KOPT-K1 (cell line): Measurements from ENCODE around the gene NFXL1.

ENCODE experiments used
- H3K27ac ChIP-seq: fragments of 200-600 bp; sonication (generic); 2 replicates; pipeline ENCODE4 v1.5.1; 2016; ENCODE audit warnings: antibody characterized with exemption, mild to moderate bottlenecking, low read depth, low read length; ENCODE audit not compliant: poor library complexity, severe bottlenecking
- H3K36me3 ChIP-seq: fragments of 200-600 bp; sonication (generic); 2 replicates; pipeline ENCODE4 v1.5.1; 2017; ENCODE audit warnings: antibody characterized with exemption, mild to moderate bottlenecking, low read length, moderate library complexity; ENCODE audit not compliant: insufficient read depth
- H3K9me3 ChIP-seq: fragments of 200-600 bp; sonication (generic); 2 replicates; pipeline ENCODE4 v1.5.1; 2017; ENCODE audit warnings: antibody characterized with exemption, low read length, mild to moderate bottlenecking; ENCODE audit not compliant: insufficient read depth, poor library complexity, severe bottlenecking

The NFXL1 gene

DNA sequence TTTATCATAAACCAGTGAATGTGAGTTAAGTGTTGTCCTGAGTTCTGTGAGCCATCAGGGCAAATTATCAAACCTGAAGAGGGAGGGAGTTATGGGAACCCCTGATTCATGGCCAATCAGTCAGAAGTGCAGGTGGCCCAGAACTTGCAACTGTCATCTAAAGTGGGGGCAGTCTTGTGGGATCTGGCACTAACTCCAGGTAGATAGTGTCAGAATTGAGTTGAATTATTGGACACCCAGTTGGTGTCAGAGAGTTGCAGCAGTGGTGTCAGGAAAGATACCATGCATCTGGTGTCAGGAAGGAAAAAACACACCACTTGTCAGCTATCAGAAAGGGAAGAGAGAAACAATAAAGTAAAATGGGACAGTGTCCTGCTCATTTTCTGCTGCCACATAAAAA is 84.9 kb downstream of the NFXL1 start:
- no peak overlapping the region for H3K27ac ChIP-seq
- H3K36me3 ChIP-seq: no peaks in the 10 kb centered on the region
- H3K9me3 ChIP-seq: peaks cover 7% of the 10 kb centered on the region

DNA sequence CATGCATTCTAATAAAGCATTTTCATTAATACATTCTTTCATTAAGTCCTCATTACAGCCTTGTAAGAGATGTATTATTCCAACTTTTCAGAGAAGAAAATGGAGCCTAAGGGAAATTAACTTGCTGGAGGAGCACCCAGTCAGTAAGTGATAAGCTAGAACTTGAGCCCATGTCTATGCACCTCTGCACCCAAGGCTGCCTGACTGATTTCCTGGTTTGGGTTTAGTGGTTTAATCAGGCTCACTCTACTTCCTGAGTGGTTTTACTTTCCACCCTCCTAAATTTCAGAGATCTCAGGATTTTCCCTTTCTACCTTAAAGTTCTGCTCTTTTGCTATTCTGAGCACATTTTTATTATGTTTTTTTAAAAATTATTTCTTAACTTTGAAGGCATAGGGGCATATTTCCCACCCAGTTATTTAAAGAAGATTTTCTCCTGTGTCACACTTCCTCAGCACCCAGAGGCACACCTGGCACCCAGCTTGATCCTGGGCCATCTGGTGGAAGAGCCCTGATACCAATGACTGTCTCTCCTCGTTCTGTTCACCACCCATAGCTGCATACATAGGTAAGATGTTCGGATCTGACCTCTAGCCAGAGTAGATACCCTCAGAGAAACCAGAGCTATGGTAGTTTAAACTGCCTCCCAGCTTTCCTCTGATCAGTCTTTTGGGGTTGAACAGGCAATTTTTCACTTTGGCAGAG is 86.9 kb downstream of the NFXL1 start:
- Histone ChIP-seq H3K9me3 (no peaks in the 10 kb centered on the region), H3K36me3 (no peaks in the 10 kb centered on the region), H3K27ac (no peak overlapping the region)

GRCh38 chr4:47824840-47825239 is 89.5 kb downstream of the NFXL1 start:
- Histone ChIP-seq H3K36me3 (no peaks in the 10 kb centered on the region), H3K27ac (no peak overlapping the region), H3K9me3 (no peaks in the 10 kb centered on the region)

GRCh38 chr4:47819178-47819577 is 95.2 kb downstream of the NFXL1 start:
- no peaks in the 10 kb centered on the region for H3K9me3 ChIP-seq
- no peaks in the 10 kb centered on the region for H3K36me3 ChIP-seq
- no peak overlapping the region for H3K27ac ChIP-seq

- Histone ChIP-seq H3K36me3 (no peaks in the 10 kb centered on the region), H3K9me3 (no peaks in the 10 kb centered on the region), H3K27ac (no peak overlapping the region)
These were observed 97.1 kb downstream of the NFXL1 start for GRCh38 chr4:47817275-47817674.

DNA sequence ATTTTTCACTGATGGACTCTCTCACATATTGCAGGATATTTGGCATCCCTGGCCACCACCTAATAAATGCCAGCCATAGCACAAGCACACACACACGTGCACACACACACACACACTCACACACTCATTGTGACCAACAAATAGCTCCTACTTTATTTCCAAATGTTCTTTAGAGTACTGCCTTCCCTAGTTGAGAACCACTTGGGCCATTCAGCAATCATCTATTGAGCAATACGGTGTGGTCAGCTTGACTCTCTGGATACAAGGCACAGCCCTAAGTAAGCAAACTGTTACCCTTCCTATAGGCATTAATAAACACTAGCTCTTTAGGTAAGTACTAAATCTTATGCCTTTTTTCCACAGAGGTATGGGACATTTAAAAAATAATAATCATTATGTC is 97.6 kb downstream of the NFXL1 start:
- H3K36me3 ChIP-seq: no peaks in the 10 kb centered on the region

DNA sequence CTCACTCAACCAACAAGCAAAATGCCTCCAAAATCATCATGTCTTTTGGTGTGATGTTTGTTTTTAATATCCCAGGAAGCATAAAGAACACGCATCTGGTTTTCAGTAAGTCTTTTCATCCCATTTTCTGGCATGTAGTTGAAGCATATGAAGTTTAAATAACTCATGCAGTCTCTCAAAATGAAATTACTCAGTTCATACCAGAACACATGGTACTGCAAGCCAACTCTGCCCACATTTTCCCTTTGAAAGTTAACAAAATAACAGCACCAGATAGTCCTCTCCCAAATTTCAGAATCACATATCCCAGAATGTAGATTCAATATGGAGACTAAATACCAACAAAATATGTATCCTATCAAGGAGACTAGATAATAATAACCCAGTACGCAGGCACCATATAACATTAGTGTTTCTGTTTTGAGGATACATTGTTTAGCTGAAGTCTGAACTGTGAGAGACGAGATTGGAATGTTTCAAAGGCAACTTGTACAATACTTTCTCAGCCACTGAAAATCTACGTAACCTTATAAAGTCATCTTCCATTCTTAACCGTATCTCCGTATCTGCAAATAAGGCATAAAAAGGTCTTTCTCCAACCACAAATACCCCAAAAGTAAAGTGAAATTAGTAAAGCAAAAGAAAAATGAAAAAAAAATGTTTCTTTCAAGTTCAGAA is 99.6 kb downstream of the NFXL1 start:
- Histone ChIP-seq H3K27ac (no peak overlapping the region), H3K9me3 (no peaks in the 10 kb centered on the region), H3K36me3 (no peaks in the 10 kb centered on the region)

More for the DNA sequence above, 97.6 kb downstream of the NFXL1 start:
- H3K9me3 ChIP-seq: no peaks in the 10 kb centered on the region
- H3K27ac ChIP-seq: no peak overlapping the region

- no peaks in the 10 kb centered on the region for H3K9me3 ChIP-seq
- H3K36me3 ChIP-seq: no peaks in the 10 kb centered on the region
These were observed 104.7 kb downstream of the NFXL1 start for GRCh38 chr4:47809654-47810203.

DNA sequence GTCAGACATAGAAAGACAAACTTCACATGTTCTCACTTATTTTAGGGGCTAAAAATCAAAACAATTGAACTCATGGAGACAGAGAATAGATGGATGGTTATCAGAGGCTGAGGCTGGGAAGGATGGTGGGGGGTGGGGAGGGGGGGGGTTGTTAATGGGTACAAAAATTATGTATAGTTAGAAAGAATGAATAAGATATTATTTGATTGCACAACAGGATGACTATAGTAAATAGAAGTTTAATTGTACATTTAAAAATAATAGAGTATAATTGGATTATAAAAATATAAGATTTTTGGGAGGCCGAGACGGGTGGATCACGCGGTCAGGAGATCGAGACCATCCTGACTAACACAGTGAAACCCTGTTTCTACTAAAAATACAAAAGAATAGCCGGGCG is 109.8 kb downstream of the NFXL1 start:
- no peak overlapping the region for H3K27ac ChIP-seq
- no peaks in the 10 kb centered on the region for H3K36me3 ChIP-seq
- H3K9me3 ChIP-seq: no peaks in the 10 kb centered on the region

More at GRCh38 chr4:47809654-47810203, 104.7 kb downstream of the NFXL1 start:
- H3K27ac ChIP-seq: no peak overlapping the region

- no peak overlapping the region for H3K27ac ChIP-seq
- H3K36me3 ChIP-seq: no peaks in the 10 kb centered on the region
- no peaks in the 10 kb centered on the region for H3K9me3 ChIP-seq
These were observed 112.8 kb downstream of the NFXL1 start for GRCh38 chr4:47801481-47802002.

DNA sequence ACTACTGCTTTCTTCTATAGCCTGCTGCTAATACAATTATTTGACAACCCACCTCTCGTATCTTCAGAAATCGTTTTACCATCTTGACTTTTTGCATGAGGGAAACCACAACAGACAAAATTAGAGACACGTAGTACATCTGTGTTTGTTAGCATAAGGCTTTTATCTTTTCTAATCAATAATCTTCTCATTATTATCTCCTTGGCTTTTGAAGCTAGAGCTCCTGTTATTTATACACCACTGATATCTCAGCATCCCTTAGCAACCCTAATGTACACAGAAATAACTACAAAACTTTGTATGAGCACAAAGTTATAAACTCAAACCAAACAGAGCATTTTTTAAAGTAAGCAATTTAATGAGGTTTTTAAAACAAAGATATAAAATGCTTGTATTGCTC is 116.2 kb downstream of the NFXL1 start:
- Histone ChIP-seq H3K9me3 (no peaks in the 10 kb centered on the region), H3K36me3 (no peaks in the 10 kb centered on the region), H3K27ac (no peak overlapping the region)
